ENCODE data around the gene HDAC4. TPM values are rescaled to one million over a fixed set of nuclear protein-coding genes. Genes with fewer than 3 reads are reported as not detected.

Gene HDAC4
- total and polyA plus RNA-seq, 9 of the 15 experiments (the other 6 are each of a cell fraction or from before 2014, with no cell fraction given), result 0.11 to 20.2 (median 4.0) TPM

GRCh38 chr2:239158641-239159475, 242.0 kb downstream of the HDAC4 start (continued):
- TF ChIP-seq ATF6 (CRISPR knock-in tag; IDR thresholded peaks at IDR 0.05) (no peak), CHCHD3 (CRISPR knock-in tag; IDR thresholded peaks at IDR 0.05) (no peak), EGR1 (conservative IDR thresholded peaks at IDR 0.05) (peak; percentile 73), ZNF224 (CRISPR knock-in tag; IDR thresholded peaks at IDR 0.05) (no peak), ZNF561 (CRISPR knock-in tag; conservative IDR thresholded peaks at IDR 0.05) (no peak), MGA (IDR thresholded peaks at IDR 0.05) (peak; percentile 85), DLX4 (CRISPR knock-in tag; IDR thresholded peaks at IDR 0.05) (no peak), E2F6 (IDR thresholded peaks at IDR 0.05; ENCODE audit: borderline replicate concordance in 1 of 2, extremely low read depth in 1 of 2, insufficient read depth in 1 of 2, insufficient read length in 1 of 2, low read depth in 1 of 2, low read length in 1 of 2, poor library complexity in 1 of 2, severe bottlenecking in 1 of 2) (peak; percentile 74 to 82)
